Activated CD8-positive, alpha-beta T cell treated with anti-CD3 and anti-CD28 coated beads, Interleukin-2, amount 10 ng/mL, durations not matched to agents 7 days and 5 days (primary cell): ENCODE measurements around the gene PIK3AP1. TPM values are rescaled to one million over a fixed set of nuclear protein-coding genes. Genes with fewer than 3 reads are reported as not detected.
"Not testable (repeated sequence)": the region's sequence is repeated elsewhere in the genome, so short reads cannot be mapped to it uniquely, and the experiment has no call there.

Experiments used
- ATAC-seq: fragments of 150-1000 bp; cut with Tn5 transposase; one replicate; pipeline ENCODE4 v1.10.0; 2021; ENCODE audit warnings: moderate library complexity
- CTCF ChIA-PET: fragments of 350-600 bp; sonication (Branson Sonifier 250); formaldehyde crosslinking; loops from one replicate; lab custom pipeline; 2021; ENCODE audit warnings: antibody characterized with exemption; lab: Charles Lee
- POLR2A ChIA-PET: fragments of 350-600 bp; sonication (Branson Sonifier 250); formaldehyde crosslinking; loops from one replicate; lab custom pipeline; 2021; ENCODE audit warnings: antibody characterized with exemption; lab: Charles Lee
- DNase-seq: peaks from one replicate; pipeline ENCODE4 v3.0.0-alpha.2; 2020
- H3K27ac Mint-ChIP-seq: one replicate; pipeline ENCODE4 v1.8.0; 2021; ENCODE audit warnings: mild to moderate bottlenecking, mixed read lengths
- H3K27me3 Mint-ChIP-seq: one replicate; pipeline ENCODE4 v1.8.0; 2021; ENCODE audit warnings: low read depth, mixed read lengths
- H3K36me3 Mint-ChIP-seq: one replicate; pipeline ENCODE4 v1.8.0; 2021; ENCODE audit warnings: low read depth, mixed read lengths
- H3K4me1 Mint-ChIP-seq: one replicate; pipeline ENCODE4 v1.8.0; 2021; ENCODE audit warnings: low read depth, mixed read lengths
- H3K4me3 Mint-ChIP-seq: one replicate; pipeline ENCODE4 v1.8.0; 2021; ENCODE audit warnings: mild to moderate bottlenecking, mixed read lengths
- H3K9me3 Mint-ChIP-seq: one replicate; pipeline ENCODE4 v1.8.0; 2022; ENCODE audit warnings: mixed read lengths; ENCODE audit not compliant: insufficient read depth
- total RNA-seq, 2 experiments: library from RNA; stranded (reverse); gene quantifications; one replicate each; pipeline ENCODE4 v1.2.3, GENCODE V29; 2021

Gene PIK3AP1
- total RNA-seq, 2 experiments from 2014 or later = 6.2 to 6.8 TPM

GRCh38 chr10:96560966-96561887 lies 159.1 kb downstream of the PIK3AP1 start:
- no peaks in the 10 kb centered on the region for H3K9me3 Mint-ChIP-seq
- no peak for ATAC-seq
- DNase-seq = no peak
- peaks cover 44% of the 10 kb centered on the region for H3K36me3 Mint-ChIP-seq
- no peaks in the 10 kb centered on the region for H3K27me3 Mint-ChIP-seq
- H3K27ac Mint-ChIP-seq = no peak overlapping the region
- CTCF ChIA-PET = no interaction called here
- H3K4me3 Mint-ChIP-seq = no peak overlapping the region
- peaks cover 5% of the 10 kb centered on the region for H3K4me1 Mint-ChIP-seq
- POLR2A ChIA-PET = interaction anchor here (0.6 kb wide), 1 partner anchor 77 kb away, joined by 3 read pairs; no protein-coding TSS in a partner anchor

DNA sequence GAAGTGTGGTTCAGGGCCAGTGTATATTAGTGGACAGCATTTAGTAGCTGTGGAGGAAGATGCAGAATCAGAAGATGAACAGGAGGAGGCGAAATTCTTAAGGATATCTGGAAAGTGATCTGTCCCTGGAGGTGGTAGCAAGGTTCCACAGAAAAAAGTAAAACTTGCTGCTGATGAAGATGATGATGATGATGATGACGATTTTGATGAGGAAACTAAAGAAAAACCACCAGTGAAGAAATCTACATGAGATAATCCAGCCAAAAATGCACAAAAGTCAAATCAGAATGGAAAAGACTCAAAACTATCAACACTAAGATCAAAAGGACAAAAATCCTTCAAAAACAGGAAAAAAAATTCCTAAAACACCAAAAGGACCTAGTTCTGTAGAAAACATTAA lies 159.8 kb downstream of the PIK3AP1 start:
- POLR2A ChIA-PET = interaction anchor here (1.0 kb wide), 1 partner anchor 26 kb away, joined by 3 read pairs; no protein-coding TSS in a partner anchor

DNA sequence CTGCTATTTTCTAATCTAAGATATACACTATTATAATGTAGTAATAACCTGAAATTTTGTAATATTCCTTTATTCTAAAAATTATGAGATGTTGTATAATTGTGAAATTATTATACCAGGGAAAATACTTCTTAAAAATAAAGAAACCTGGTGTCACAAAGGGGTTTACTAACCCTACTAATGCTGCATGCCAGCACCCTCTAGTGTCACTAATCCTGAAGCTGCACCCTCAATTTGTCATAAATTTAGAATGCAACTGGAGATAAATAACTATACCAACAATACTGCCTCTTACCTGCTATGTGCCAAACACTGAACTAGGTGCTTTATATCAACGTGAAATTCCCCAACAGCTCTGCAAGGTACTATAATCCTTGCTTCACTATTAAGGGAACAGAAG lies 164.3 kb downstream of the PIK3AP1 start:
- Mint-ChIP-seq H3K4me1 (no peaks in the 10 kb centered on the region), H3K4me3 (no peak overlapping the region), H3K27ac (no peak overlapping the region), H3K9me3 (no peaks in the 10 kb centered on the region), H3K27me3 (no peaks in the 10 kb centered on the region), H3K36me3 (peaks cover 24% of the 10 kb centered on the region)
- ATAC-seq (no peak), DNase-seq (peak; percentile 25)
- ChIA-PET POLR2A (no interaction called here), CTCF (interaction anchor here (0.7 to 1.5 kb wide), 6 partner anchors 10 to 180 kb away, joined by 3 to 5 read pairs (median 4); no protein-coding TSS in a partner anchor)

More for the DNA sequence above, 159.8 kb downstream of the PIK3AP1 start:
- CTCF ChIA-PET = no interaction called here
- H3K27ac Mint-ChIP-seq = no peak overlapping the region
- no peaks in the 10 kb centered on the region for H3K27me3 Mint-ChIP-seq
- no peaks in the 10 kb centered on the region for H3K9me3 Mint-ChIP-seq
- H3K4me3 Mint-ChIP-seq = no peak overlapping the region
- DNase-seq (no peak), ATAC-seq (no peak)
- peaks cover 42% of the 10 kb centered on the region for H3K36me3 Mint-ChIP-seq
- H3K4me1 Mint-ChIP-seq = no peaks in the 10 kb centered on the region

GRCh38 chr10:96555330-96555729 lies 165.0 kb downstream of the PIK3AP1 start:
- DNase-seq = no peak
- CTCF ChIA-PET = interaction anchor here (1.1 to 1.5 kb wide), 2 partner anchors 11 to 14 kb away, joined by 3 to 5 read pairs; no protein-coding TSS in a partner anchor
- Mint-ChIP-seq H3K4me1 (no peaks in the 10 kb centered on the region), H3K27ac (no peak overlapping the region), H3K36me3 (peaks cover 19% of the 10 kb centered on the region), H3K4me3 (no peak overlapping the region), H3K9me3 (no peaks in the 10 kb centered on the region), H3K27me3 (no peaks in the 10 kb centered on the region)
- POLR2A ChIA-PET = no interaction called here
- no peak for ATAC-seq

GRCh38 chr10:96548589-96548988 lies 171.7 kb downstream of the PIK3AP1 start:
- no peak overlapping the region for H3K4me3 Mint-ChIP-seq
- peaks cover 43% of the 10 kb centered on the region for H3K36me3 Mint-ChIP-seq
- H3K9me3 Mint-ChIP-seq = no peaks in the 10 kb centered on the region
- ATAC-seq (no peak), DNase-seq (no peak)
- no peak overlapping the region for H3K27ac Mint-ChIP-seq
- POLR2A ChIA-PET = no interaction called here
- no peaks in the 10 kb centered on the region for H3K27me3 Mint-ChIP-seq
- CTCF ChIA-PET = interaction anchor here (1.7 kb wide), 1 partner anchor 22 kb away, joined by 3 read pairs; no protein-coding TSS in a partner anchor
- H3K4me1 Mint-ChIP-seq = no peaks in the 10 kb centered on the region

DNA sequence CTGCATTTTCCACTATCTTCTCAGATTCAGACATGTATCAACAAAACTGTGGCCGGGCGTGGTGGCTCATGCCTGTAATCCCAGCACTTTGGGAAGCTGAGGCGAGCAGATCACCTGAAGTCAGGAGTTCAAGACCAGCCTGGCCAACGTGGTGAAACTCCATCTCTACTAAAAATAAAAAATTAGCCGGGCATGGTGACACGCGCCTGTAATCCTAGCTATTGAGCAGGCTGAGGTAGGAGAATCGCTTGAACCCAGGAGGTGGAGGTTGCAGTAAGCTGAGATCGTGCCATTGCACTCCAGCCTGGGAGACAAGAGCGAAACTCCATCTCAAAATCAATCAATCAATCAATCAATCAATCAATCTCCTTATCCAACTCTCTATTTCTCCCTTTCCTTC lies 174.8 kb downstream of the PIK3AP1 start:
- not testable (repeated sequence) for H3K27ac Mint-ChIP-seq, H3K27me3 Mint-ChIP-seq, H3K4me3 Mint-ChIP-seq

More for the DNA sequence above, 174.8 kb downstream of the PIK3AP1 start:
- H3K4me1 Mint-ChIP-seq, DNase-seq, H3K9me3 Mint-ChIP-seq, ATAC-seq, POLR2A ChIA-PET: not testable (repeated sequence)
- peaks cover 53% of the 10 kb centered on the region for H3K36me3 Mint-ChIP-seq
- CTCF ChIA-PET = interaction anchor here (1.3 kb wide), 1 partner anchor 32 kb away, joined by 7 read pairs; the partner anchor contains the start of gene TLL2

Other genes with a start within 250 kb of the PIK3AP1 start
- under 1 TPM in 1 of 2 experiments, not detected in 1; 0.13 TPM for gene TLL2, start 206.6 kb downstream of the PIK3AP1 start, total RNA-seq
- gene TM9SF3, start 133.5 kb downstream of the PIK3AP1 start, total RNA-seq = 10 to 100 TPM; 73.1 to 75.4 TPM
- gene LCOR, start 111.8 kb upstream of the PIK3AP1 start, total RNA-seq = 10 to 100 TPM; 36.6 to 37.4 TPM